Retinal pigment epithelial cell (primary cell): Measurements from ENCODE around the gene RRP7A.
"Not testable (repeated sequence)": the region's sequence is repeated elsewhere in the genome, so short reads cannot be mapped to it uniquely, and the experiment has no call there.

ENCODE experiments used
- DNase-seq: peaks from one replicate; pipeline ENCODE4 v3.0.0-alpha.2; 2010; ENCODE audit warnings: low read depth
- H3K4me3 ChIP-seq: 2 replicates; pipeline ENCODE4 v1.5.1; 2011; ENCODE audit warnings: mild to moderate bottlenecking, low read length, control low read depth, moderate library complexity
- CTCF ChIP-seq: conservative IDR thresholded peaks from 2 replicates; pipeline ENCODE4 v1.5.1; 2011; ENCODE audit warnings: low read depth, low read length, control low read depth, inconsistent platforms

Gene RRP7A

GRCh38 chr22:42544686-42545085, 25.1 kb upstream of the RRP7A start:
- H3K4me3 ChIP-seq: no peak overlapping the region
- DNase-seq: no peak
- no peak for TF ChIP-seq CTCF

- not testable (repeated sequence) for H3K4me3 ChIP-seq, DNase-seq
Measured at GRCh38 chr22:42539236-42539771, 19.7 kb upstream of the RRP7A start.

GRCh38 chr22:42537199-42537831, 17.7 kb upstream of the RRP7A start:
- not testable (repeated sequence) for DNase-seq, H3K4me3 ChIP-seq

GRCh38 chr22:42536634-42537033, 17.0 kb upstream of the RRP7A start:
- DNase-seq, H3K4me3 ChIP-seq: not testable (repeated sequence)

GRCh38 chr22:42536166-42536565, 16.6 kb upstream of the RRP7A start:
- no peak overlapping the region for H3K4me3 ChIP-seq
- no peak for DNase-seq
- TF ChIP-seq CTCF: no peak

GRCh38 chr22:42535082-42535731, 15.6 kb upstream of the RRP7A start:
- H3K4me3 ChIP-seq, DNase-seq: not testable (repeated sequence)

- no peak overlapping the region for H3K4me3 ChIP-seq
- no peak for DNase-seq
- no peak for TF ChIP-seq CTCF
Measured at GRCh38 chr22:42533638-42533977, 14.0 kb upstream of the RRP7A start.

- H3K4me3 ChIP-seq, DNase-seq: not testable (repeated sequence)
Measured at GRCh38 chr22:42531401-42532084, 11.9 kb upstream of the RRP7A start.

- not testable (repeated sequence) for H3K4me3 ChIP-seq, DNase-seq
Measured at GRCh38 chr22:42529435-42529834, 9.8 kb upstream of the RRP7A start.

GRCh38 chr22:42528591-42529307, 9.2 kb upstream of the RRP7A start:
- TF ChIP-seq CTCF: no peak
- DNase-seq: no peak
- H3K4me3 ChIP-seq: no peak overlapping the region
